Motor neuron (in vitro differentiated cells): ENCODE measurements around the gene C6orf15. TPM values are rescaled to one million over a fixed set of nuclear protein-coding genes. Genes with fewer than 3 reads are reported as not detected.

ENCODE experiments used
- ATAC-seq, 8 experiments: fragments of 200-7000 bp; cut with Tn5 transposase; replicated peaks in 6 of 8; 2 replicates each; pipeline ENCODE4 v1.8.0; 2021; ENCODE audit warnings: mild to moderate bottlenecking in 8 of 8, moderate library complexity in 8 of 8
- H3K27ac ChIP-seq, 2 donors: fragments of 250-450 bp; sonication (Bioruptor Pico); 2 replicates each; pipeline ENCODE4 v1.9.0; 2021; ENCODE audit warnings: antibody characterized with exemption in 2 of 2, mild to moderate bottlenecking in 2 of 2, moderate library complexity in 1 of 2
- H3K4me1 ChIP-seq, 2 donors: fragments of 250-450 bp; sonication (Bioruptor Pico); replicated peaks in 1 of 2; 2 replicates each; pipeline ENCODE4 v1.6.1; 2021; ENCODE audit warnings: antibody characterized with exemption in 2 of 2, mild to moderate bottlenecking in 2 of 2, moderate library complexity in 1 of 2
- H3K4me3 ChIP-seq, 5 donors: fragments of 250-450 bp; sonication (Bioruptor Pico); 2 replicates each; pipeline ENCODE4 v1.9.0; 2021; ENCODE audit warnings: antibody characterized with exemption in 5 of 5, mild to moderate bottlenecking in 5 of 5, moderate library complexity in 4 of 5
- WGBS, 10 experiments: fragments of 450-650 bp; shearing (Covaris generic); methylation state at CpG; one replicate each; pipeline ENCODE4 v1.0.0; 2022; 5-methylcytosine and 5-hydroxymethylcytosine counted together
- in situ Hi-C, 9 experiments: fragments of 400-800 bp; cut with MboI; loops; one replicate each; pipeline ENCODE4 v1.15.0; 2021; ENCODE audit warnings: low sequenced_read_pairs in 9 of 9, low pct_unique_long_range_greater_than_20kb in 2 of 9; ENCODE audit not compliant: unreplicated experiment in 9 of 9
- total RNA-seq, 8 experiments: library from RNA; unstranded; fragments of 300-600 nt; gene quantifications; 2 replicates each; pipeline versions ENCODE4 v1.2.3 to v1.2.4, GENCODE V29; 2022

Gene C6orf15
- total RNA-seq, result under 1 TPM in 3 of 8 experiments, not detected in 5; 0.18 to 1.00 (median 0.56) TPM

GRCh38 chr6:31112478-31112877 lies at the start of gene C6orf15:
C6orf15 (minus strand) TSS chr6:31112575; CDS start chr6:31112555, 20 bp downstream.
- ATAC-seq, result no peak
- 80 to 100% (median 89%) methylated on average over 1 to 4 of the region's 5 CpGs; no CpG with 5 or more reads in 6 of the 10 experiments for WGBS, 10 experiments

GRCh38 chr6:31161216-31162126 lies 49.1 kb upstream of the C6orf15 start:
- H3K4me3 ChIP-seq, result no peak overlapping the region
- in situ Hi-C loops, result no loop called here
- peaks cover 8% of the 10 kb centered on the region in 2 donors for H3K4me1 ChIP-seq
- no peak for ATAC-seq
- WGBS, 10 experiments, result 67 to 100% (median 100%) methylated on average over 1 to 3 of the region's 19 CpGs; no CpG with 5 or more reads in 4 of the 10 experiments
- H3K27ac ChIP-seq, result no peak overlapping the region

More at GRCh38 chr6:31112478-31112877, at the start of gene C6orf15:
- Histone ChIP-seq H3K4me3 (no peak within 1 kb of the TSS), H3K4me1 (no peaks in the 10 kb centered on the region), H3K27ac (no peak within 1 kb of the TSS)
- in situ Hi-C loops, result loop anchor here in 1 of 9 experiments (25.0 kb wide), 1 partner anchor 625 kb away; the partner anchor contains the start of gene HLA-E

GRCh38 chr6:31158863-31159855 lies 46.8 kb upstream of the C6orf15 start:
- WGBS, 10 experiments, result 0 to 25% (median 0%) methylated on average over 2 to 12 of the region's 35 CpGs; no CpG with 5 or more reads in 3 of the 10 experiments
- in situ Hi-C loops, result no loop called here
- peak in 2 of 8 experiments; percentile 2 for ATAC-seq
- H3K27ac ChIP-seq, result no peak overlapping the region
- H3K4me1 ChIP-seq, result peaks cover 8% of the 10 kb centered on the region in 2 donors
- peak overlapping the region; percentile 56 to 78 (median 65) for H3K4me3 ChIP-seq

- H3K27ac ChIP-seq, result no peak within 1 kb of the TSS
- H3K4me3 ChIP-seq, result peak within 1 kb of the TSS; percentile 56 to 78 (median 65)
- peaks cover 8% of the 10 kb centered on the region in 2 donors for H3K4me1 ChIP-seq
- ATAC-seq, result peak; percentile 91 to 97 (median 96)
- in situ Hi-C loops, result no loop called here
- WGBS, 10 experiments, result 0 to 4% (median 0%) methylated on average over 1 to 42 of the region's 65 CpGs; no CpG with 5 or more reads in 3 of the 10 experiments
Measured at GRCh38 chr6:31158140-31158862, 45.9 kb upstream of the C6orf15 start, which contains the start of gene TCF19. TCF19 (plus strand) TSS chr6:31158589; CDS start chr6:31159470, 881 bp downstream.

- WGBS, 10 experiments, result 20% methylated on average over 2 of the region's 14 CpGs; no CpG with 5 or more reads in 8 of the 10 experiments
- Histone ChIP-seq H3K4me1 (peaks cover 8% of the 10 kb centered on the region in 2 donors), H3K4me3 (peak within 1 kb of the TSS; percentile 56 to 78 (median 65)), H3K27ac (no peak within 1 kb of the TSS)
- peak; percentile 23 to 58 (median 47) for ATAC-seq
- in situ Hi-C loops, result no loop called here
Measured at GRCh38 chr6:31157513-31158139, 45.3 kb upstream of the C6orf15 start, which contains the start of gene CCHCR1. CCHCR1 (minus strand) TSS chr6:31157802; CDS start chr6:31157600, 202 bp downstream.

GRCh38 chr6:31156641-31157040 lies 44.3 kb upstream of the C6orf15 start:
- peaks cover 8% of the 10 kb centered on the region in 2 donors for H3K4me1 ChIP-seq
- in situ Hi-C loops, result no loop called here
- 80 to 100% (median 92%) methylated on average over 1 to 7 of the region's 7 CpGs; no CpG with 5 or more reads in 3 of the 10 experiments for WGBS, 10 experiments
- H3K27ac ChIP-seq, result no peak overlapping the region
- H3K4me3 ChIP-seq, result no peak overlapping the region
- no peak for ATAC-seq

- WGBS, 10 experiments, result 80 to 100% (median 96%) methylated on average over 1 to 15 of the region's 15 CpGs; no CpG with 5 or more reads in 5 of the 10 experiments
- no peak overlapping the region for H3K4me3 ChIP-seq
- no peak overlapping the region for H3K27ac ChIP-seq
- in situ Hi-C loops, result no loop called here
- no peak for ATAC-seq
- peaks cover 8% of the 10 kb centered on the region in 2 donors for H3K4me1 ChIP-seq
Measured at GRCh38 chr6:31154436-31154835, 42.1 kb upstream of the C6orf15 start.

GRCh38 chr6:31152781-31153180 lies 40.4 kb upstream of the C6orf15 start:
- in situ Hi-C loops, result no loop called here
- Histone ChIP-seq H3K4me1 (peaks cover 6% of the 10 kb centered on the region in 2 donors), H3K27ac (no peak overlapping the region), H3K4me3 (no peak overlapping the region)
- ATAC-seq, result no peak
- 60 to 100% (median 94%) methylated on average over 1 to 6 of the region's 7 CpGs; no CpG with 5 or more reads in 4 of the 10 experiments for WGBS, 10 experiments

GRCh38 chr6:31149827-31150447 lies 37.6 kb upstream of the C6orf15 start:
- Histone ChIP-seq H3K27ac (no peak overlapping the region), H3K4me1 (no peaks in the 10 kb centered on the region), H3K4me3 (no peak overlapping the region)
- 67 to 94% (median 90%) methylated on average over 1 to 5 of the region's 6 CpGs; no CpG with 5 or more reads in 5 of the 10 experiments for WGBS, 10 experiments
- no peak for ATAC-seq
- in situ Hi-C loops, result loop anchor here in 3 of 9 experiments (10.0 to 25.0 kb wide), 2 partner anchors 212 to 215 kb away; partner anchors contain the start of gene HLA-B (in 1 of the 3)

- ATAC-seq, result no peak
- WGBS, 10 experiments, result 86 to 95% (median 93%) methylated on average over 4 to 10 of the region's 10 CpGs; no CpG with 5 or more reads in 3 of the 10 experiments
- no peak overlapping the region for H3K27ac ChIP-seq
- peaks cover 8 to 11% of the 10 kb centered on the region in 2 donors for H3K4me1 ChIP-seq
- H3K4me3 ChIP-seq, result no peak overlapping the region
- in situ Hi-C loops, result loop anchor here in 3 of 9 experiments (10.0 to 25.0 kb wide), 2 partner anchors 217 to 219 kb away; partner anchors contain the start of gene HLA-B (in 1 of the 3)
Measured at GRCh38 chr6:31145386-31145785, 33.0 kb upstream of the C6orf15 start.

- no peak overlapping the region for H3K4me3 ChIP-seq
- H3K4me1 ChIP-seq, result peaks cover 8 to 11% of the 10 kb centered on the region in 2 donors
- in situ Hi-C loops, result loop anchor here in 3 of 9 experiments (10.0 to 25.0 kb wide), 2 partner anchors 217 to 220 kb away; partner anchors contain the start of gene HLA-B (in 1 of the 3)
- WGBS, 10 experiments, result 70 to 100% (median 83%) methylated on average over 2 to 6 of the region's 11 CpGs; no CpG with 5 or more reads in 6 of the 10 experiments
- no peak for ATAC-seq
- no peak overlapping the region for H3K27ac ChIP-seq
Measured at GRCh38 chr6:31144970-31145340, 32.6 kb upstream of the C6orf15 start.
